HUES6 (cell line): Measurements from ENCODE around the gene EML4.

ENCODE experiments used
- H3K27ac ChIP-seq: 2 replicates; pipeline ENCODE4 v1.7.0; 2013; ENCODE audit warnings: low read depth, mild to moderate bottlenecking, low read length, inconsistent platforms
- H3K27me3 ChIP-seq: 2 replicates; pipeline ENCODE4 v1.6.1; 2013; ENCODE audit warnings: low read length; ENCODE audit not compliant: control insufficient read depth, insufficient read depth
- H3K36me3 ChIP-seq: 2 replicates; pipeline ENCODE4 v1.6.1; 2013; ENCODE audit warnings: low read length; ENCODE audit not compliant: control insufficient read depth, insufficient read depth
- H3K4me1 ChIP-seq: 2 replicates; pipeline ENCODE4 v1.6.1; 2013; ENCODE audit warnings: low read length; ENCODE audit not compliant: control insufficient read depth, insufficient read depth
- H3K4me3 ChIP-seq: 2 replicates; pipeline ENCODE4 v1.5.1; 2013; ENCODE audit warnings: low read depth, low read length
- H3K9ac ChIP-seq: one replicate; pipeline ENCODE4 v1.6.1; 2013; ENCODE audit warnings: mild to moderate bottlenecking, low read length
- H3K9me3 ChIP-seq: 2 replicates; pipeline ENCODE4 v1.6.1; 2013; ENCODE audit warnings: low read depth, low read length; ENCODE audit not compliant: control insufficient read depth, insufficient read depth

The EML4 gene

DNA sequence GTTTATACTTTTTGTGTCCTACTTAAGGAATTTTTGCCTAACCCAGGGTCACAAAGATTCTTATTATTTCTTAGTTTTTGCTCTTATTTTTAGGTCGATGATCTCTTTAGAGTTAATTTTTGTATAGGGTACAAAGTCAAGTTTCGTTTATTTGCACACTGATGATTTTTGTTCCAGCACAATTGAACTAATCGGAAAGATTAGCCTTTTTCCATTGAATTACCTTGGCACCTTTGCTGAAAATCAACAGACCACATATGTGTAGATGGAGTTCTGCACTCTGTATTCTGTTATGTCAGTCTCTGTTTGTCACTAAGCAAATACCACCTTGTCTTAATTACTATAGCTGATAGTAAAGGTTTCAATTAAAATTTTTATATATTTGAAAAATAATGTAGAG is 18.7 kb downstream of the EML4 start:
- no peak overlapping the region for H3K4me3 ChIP-seq
- peaks cover 11% of the 10 kb centered on the region for H3K4me1 ChIP-seq
- no peaks in the 10 kb centered on the region for H3K27me3 ChIP-seq
- H3K9me3 ChIP-seq, result no peaks in the 10 kb centered on the region
- no peak overlapping the region for H3K9ac ChIP-seq
- H3K36me3 ChIP-seq, result no peaks in the 10 kb centered on the region
- H3K27ac ChIP-seq, result no peak overlapping the region

- Histone ChIP-seq H3K4me3 (no peak overlapping the region), H3K36me3 (no peaks in the 10 kb centered on the region), H3K4me1 (peaks cover 14% of the 10 kb centered on the region), H3K27me3 (no peaks in the 10 kb centered on the region), H3K9me3 (no peaks in the 10 kb centered on the region), H3K27ac (no peak overlapping the region), H3K9ac (no peak overlapping the region)
These were observed 20.0 kb downstream of the EML4 start for GRCh38 chr2:42189235-42189566.

- no peak overlapping the region for H3K4me3 ChIP-seq
- no peak overlapping the region for H3K9ac ChIP-seq
- no peaks in the 10 kb centered on the region for H3K27me3 ChIP-seq
- no peaks in the 10 kb centered on the region for H3K36me3 ChIP-seq
- H3K4me1 ChIP-seq, result peaks cover 8% of the 10 kb centered on the region
- H3K27ac ChIP-seq, result no peak overlapping the region
- H3K9me3 ChIP-seq, result no peaks in the 10 kb centered on the region
These were observed 21.0 kb downstream of the EML4 start for GRCh38 chr2:42190191-42190590.

DNA sequence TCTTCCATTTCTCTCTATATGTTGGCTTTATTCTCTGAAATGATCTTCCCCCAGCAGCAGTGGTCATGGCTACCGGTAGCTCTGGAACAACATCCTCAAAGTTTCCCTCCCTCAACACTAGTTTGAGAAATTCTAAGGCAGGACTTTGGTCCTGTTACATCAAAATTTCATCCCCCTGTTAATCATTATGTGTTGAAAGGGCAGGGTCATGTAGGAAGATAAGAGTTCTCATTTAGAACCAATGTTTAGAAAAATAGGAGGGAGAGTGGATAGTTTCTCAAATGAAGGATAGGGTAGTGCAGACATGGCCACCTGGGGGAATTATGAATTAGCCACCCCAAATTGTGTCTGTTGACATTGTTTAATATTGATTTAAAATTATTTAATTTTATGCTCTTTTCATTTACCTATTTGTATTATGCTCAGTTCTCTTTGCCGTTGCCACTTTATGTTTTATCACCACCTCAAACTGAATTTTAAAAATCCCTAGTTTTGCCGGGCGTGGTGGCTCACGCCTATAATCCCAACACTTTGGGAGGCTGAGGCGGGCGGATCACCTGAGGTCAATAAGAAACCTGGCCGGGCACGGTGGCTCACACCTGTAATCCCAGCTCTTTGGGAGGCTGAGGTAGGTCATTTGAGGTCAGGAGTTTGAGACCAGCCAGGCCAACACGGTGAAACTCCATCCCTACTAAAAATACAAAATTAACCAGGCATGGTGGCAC is 22.3 kb downstream of the EML4 start:
- H3K27ac ChIP-seq, result no peak overlapping the region
- H3K4me3 ChIP-seq, result no peak overlapping the region
- H3K27me3 ChIP-seq, result no peaks in the 10 kb centered on the region
- H3K36me3 ChIP-seq, result no peaks in the 10 kb centered on the region
- peaks cover 13% of the 10 kb centered on the region for H3K4me1 ChIP-seq
- H3K9me3 ChIP-seq, result no peaks in the 10 kb centered on the region
- no peak overlapping the region for H3K9ac ChIP-seq

GRCh38 chr2:42192010-42192373 is 22.8 kb downstream of the EML4 start:
- Histone ChIP-seq H3K36me3 (no peaks in the 10 kb centered on the region), H3K27ac (no peak overlapping the region), H3K9ac (no peak overlapping the region), H3K27me3 (no peaks in the 10 kb centered on the region), H3K4me1 (peaks cover 15% of the 10 kb centered on the region), H3K9me3 (no peaks in the 10 kb centered on the region), H3K4me3 (no peak overlapping the region)

DNA sequence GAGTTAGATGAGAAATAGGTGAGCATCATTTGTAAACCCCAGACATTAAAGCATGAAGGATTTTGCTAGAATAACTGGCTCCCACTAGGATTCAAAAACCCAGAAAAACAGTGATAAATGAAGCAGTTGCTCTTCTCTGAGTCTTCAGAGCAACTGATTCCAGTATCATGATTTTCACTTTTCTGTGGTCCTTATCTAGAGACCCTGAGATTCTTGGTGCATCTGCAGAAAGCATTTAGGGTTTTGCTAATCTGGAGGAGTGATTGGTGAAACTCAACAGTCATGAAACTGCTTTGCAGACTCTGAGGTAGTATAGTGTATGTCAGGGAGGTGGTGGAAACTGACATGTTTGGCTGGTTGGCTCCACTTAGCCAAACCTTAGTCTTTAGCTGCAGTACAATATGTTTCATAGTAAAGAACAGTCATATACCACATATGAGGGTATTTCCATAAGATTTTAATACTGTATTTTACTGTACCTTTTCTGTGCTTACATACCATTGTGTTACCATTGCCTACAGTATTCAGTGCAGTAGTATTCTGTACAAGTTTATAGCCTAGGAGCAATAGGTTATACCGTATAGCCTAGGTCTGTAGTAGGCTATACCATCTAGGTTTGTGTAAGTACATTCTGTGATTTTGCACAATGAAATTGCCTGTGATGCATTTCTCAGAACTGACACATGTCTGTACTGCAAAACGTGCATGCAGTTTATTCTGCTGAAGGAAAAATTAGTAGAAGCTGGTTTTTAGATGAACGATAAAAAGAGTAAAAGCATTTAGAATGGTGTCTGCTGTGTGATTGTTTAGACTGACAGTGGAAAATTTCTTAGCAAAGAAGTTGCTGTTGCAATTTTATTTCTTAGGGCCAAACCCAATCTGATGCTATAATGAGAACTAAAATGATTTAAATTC is 23.8 kb downstream of the EML4 start:
- no peak overlapping the region for H3K9ac ChIP-seq

GRCh38 chr2:42193722-42194187 is 24.6 kb downstream of the EML4 start:
- no peak overlapping the region for H3K27ac ChIP-seq

More for the DNA sequence above, 23.8 kb downstream of the EML4 start:
- Histone ChIP-seq H3K36me3 (no peaks in the 10 kb centered on the region), H3K27me3 (no peaks in the 10 kb centered on the region), H3K9me3 (no peaks in the 10 kb centered on the region), H3K4me1 (peaks cover 15% of the 10 kb centered on the region), H3K27ac (no peak overlapping the region), H3K4me3 (no peak overlapping the region)

DNA sequence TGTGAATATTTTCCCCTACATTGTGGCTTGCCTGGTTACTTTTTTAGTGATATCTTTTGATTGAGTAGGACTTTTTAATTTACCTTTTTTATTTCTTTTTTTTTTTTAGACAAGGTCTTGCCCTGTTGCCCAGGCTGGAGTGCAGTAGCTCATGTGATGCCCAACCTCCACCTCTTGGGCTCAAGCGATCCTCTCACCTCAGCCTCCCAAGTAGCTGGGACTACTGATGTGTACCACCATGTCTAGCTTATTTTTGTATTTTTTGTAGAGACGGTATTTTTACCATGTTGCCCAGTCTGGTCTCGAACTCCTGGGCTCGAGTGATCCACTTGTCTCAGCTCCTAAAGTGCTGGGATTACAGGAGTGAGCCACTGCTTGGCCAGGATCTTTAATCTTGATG is 25.3 kb downstream of the EML4 start:
- no peak overlapping the region for H3K27ac ChIP-seq
- H3K9ac ChIP-seq, result no peak overlapping the region
- H3K4me1 ChIP-seq, result peaks cover 15% of the 10 kb centered on the region
- no peaks in the 10 kb centered on the region; the same call in 1 of the 2 replicates for H3K9me3 ChIP-seq
- no peaks in the 10 kb centered on the region for H3K27me3 ChIP-seq
- no peak overlapping the region for H3K4me3 ChIP-seq
- H3K36me3 ChIP-seq, result no peaks in the 10 kb centered on the region

More at GRCh38 chr2:42193722-42194187, 24.6 kb downstream of the EML4 start:
- no peak overlapping the region for H3K4me3 ChIP-seq
- no peaks in the 10 kb centered on the region for H3K27me3 ChIP-seq
- H3K4me1 ChIP-seq, result peaks cover 15% of the 10 kb centered on the region
- no peak overlapping the region for H3K9ac ChIP-seq
- no peaks in the 10 kb centered on the region for H3K36me3 ChIP-seq
- no peaks in the 10 kb centered on the region; the same call in 1 of the 2 replicates for H3K9me3 ChIP-seq

- Histone ChIP-seq H3K27me3 (no peaks in the 10 kb centered on the region), H3K4me1 (peaks cover 18% of the 10 kb centered on the region), H3K9ac (no peak overlapping the region), H3K4me3 (no peak overlapping the region), H3K36me3 (no peaks in the 10 kb centered on the region), H3K27ac (no peak overlapping the region), H3K9me3 (no peaks in the 10 kb centered on the region; the same call in 1 of the 2 replicates)
These were observed 26.4 kb downstream of the EML4 start for GRCh38 chr2:42195559-42195958.

- H3K36me3 ChIP-seq, result no peaks in the 10 kb centered on the region
- no peak overlapping the region for H3K4me3 ChIP-seq
- H3K4me1 ChIP-seq, result peaks cover 19% of the 10 kb centered on the region
- no peak overlapping the region for H3K9ac ChIP-seq
- H3K27me3 ChIP-seq, result no peaks in the 10 kb centered on the region
- no peak overlapping the region for H3K27ac ChIP-seq
- no peaks in the 10 kb centered on the region; the same call in 1 of the 2 replicates for H3K9me3 ChIP-seq
These were observed 26.9 kb downstream of the EML4 start for GRCh38 chr2:42196070-42196402.
